A673 (cell line): ENCODE results near the gene MYLIP.

Experiments
- EZH2 ChIP-seq: fragments of 200-600 bp; sonication (generic); IDR thresholded peaks from 2 replicates; pipeline ENCODE4 v1.6.1; 2017; ENCODE audit warnings: borderline replicate concordance, low read depth, mild to moderate bottlenecking, mixed read lengths, antibody characterized with exemption, low read length; ENCODE audit not compliant: poor library complexity, severe bottlenecking
- TF ChIP-seq, protein P1 (sequence below): fragments of 300-800, 200-600 bp; sonication (generic); conservative IDR thresholded peaks from 2 replicates; pipeline ENCODE4 v1.5.1; 2017; ENCODE audit warnings: low read depth, mild to moderate bottlenecking, antibody characterized with exemption, low read length, moderate library complexity, mixed read lengths

DNA sequence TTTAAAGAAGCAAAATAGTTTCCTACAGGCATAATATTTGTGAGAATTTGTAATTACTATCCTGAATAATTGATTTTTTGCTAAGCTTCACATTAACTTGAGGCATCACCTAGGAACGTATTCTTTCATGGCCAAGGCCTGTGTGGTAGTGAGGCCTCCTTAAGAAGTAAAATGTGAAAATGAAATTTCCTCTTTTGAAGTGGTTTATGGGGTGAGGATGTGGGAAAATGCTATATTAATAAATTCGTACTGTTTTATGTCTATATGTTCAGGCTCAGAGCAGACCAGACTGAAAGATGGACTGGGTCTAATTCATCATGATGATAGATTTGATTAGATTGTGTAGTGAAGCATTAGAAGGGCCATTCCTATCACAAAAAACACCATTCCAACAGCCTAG, 33.1 kb downstream of the MYLIP start:
- TF ChIP-seq, protein P1, sequence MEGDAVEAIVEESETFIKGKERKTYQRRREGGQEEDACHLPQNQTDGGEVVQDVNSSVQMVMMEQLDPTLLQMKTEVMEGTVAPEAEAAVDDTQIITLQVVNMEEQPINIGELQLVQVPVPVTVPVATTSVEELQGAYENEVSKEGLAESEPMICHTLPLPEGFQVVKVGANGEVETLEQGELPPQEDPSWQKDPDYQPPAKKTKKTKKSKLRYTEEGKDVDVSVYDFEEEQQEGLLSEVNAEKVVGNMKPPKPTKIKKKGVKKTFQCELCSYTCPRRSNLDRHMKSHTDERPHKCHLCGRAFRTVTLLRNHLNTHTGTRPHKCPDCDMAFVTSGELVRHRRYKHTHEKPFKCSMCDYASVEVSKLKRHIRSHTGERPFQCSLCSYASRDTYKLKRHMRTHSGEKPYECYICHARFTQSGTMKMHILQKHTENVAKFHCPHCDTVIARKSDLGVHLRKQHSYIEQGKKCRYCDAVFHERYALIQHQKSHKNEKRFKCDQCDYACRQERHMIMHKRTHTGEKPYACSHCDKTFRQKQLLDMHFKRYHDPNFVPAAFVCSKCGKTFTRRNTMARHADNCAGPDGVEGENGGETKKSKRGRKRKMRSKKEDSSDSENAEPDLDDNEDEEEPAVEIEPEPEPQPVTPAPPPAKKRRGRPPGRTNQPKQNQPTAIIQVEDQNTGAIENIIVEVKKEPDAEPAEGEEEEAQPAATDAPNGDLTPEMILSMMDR: no peak
- TF ChIP-seq EZH2: no peak
